SU-DHL-6 (cell line): ENCODE results near the gene CACNB2.

ENCODE experiments used
- H2AFZ ChIP-seq: fragments of 200-600 bp; sonication (generic); 2 replicates; pipeline ENCODE4 v1.6.1; 2014; ENCODE audit warnings: low read depth, mild to moderate bottlenecking, moderate library complexity, mixed read lengths, antibody characterized with exemption, low read length; ENCODE audit not compliant: severe bottlenecking
- H3F3A ChIP-seq: fragments of 200-600 bp; shearing (Covaris generic); 2 replicates; pipeline ENCODE4 v1.6.0; 2016; ENCODE audit warnings: antibody characterized with exemption, mild to moderate bottlenecking; ENCODE audit not compliant: insufficient read depth
- H3K27ac ChIP-seq: fragments of 200-600 bp; sonication (generic); 2 replicates; pipeline ENCODE4 v1.5.1; 2016; ENCODE audit warnings: low read depth, mild to moderate bottlenecking, low read length, moderate library complexity, mixed read lengths
- H3K27me3 ChIP-seq: fragments of 200-600 bp; sonication (generic), shearing (Covaris generic); 2 replicates; pipeline ENCODE4 v1.6.0; 2014; ENCODE audit warnings: mild to moderate bottlenecking, low read length
- H3K36me3 ChIP-seq: fragments of 200-600 bp; sonication (generic); 2 replicates; pipeline ENCODE4 v1.6.1; 2014; ENCODE audit warnings: mild to moderate bottlenecking, low read length, mixed read lengths
- H3K4me2 ChIP-seq: fragments of 300-600, 200-600 bp; shearing (Covaris generic), sonication (generic); 2 replicates; pipeline ENCODE4 v1.6.0; 2014; ENCODE audit warnings: low read length, low read depth, mild to moderate bottlenecking; ENCODE audit not compliant: poor library complexity, severe bottlenecking
- H3K4me3 ChIP-seq: fragments of 200-600 bp; sonication (generic); 2 replicates; pipeline ENCODE4 v1.5.1; 2014; ENCODE audit warnings: antibody characterized with exemption, low read length, mild to moderate bottlenecking, mixed read lengths; ENCODE audit not compliant: insufficient read depth, poor library complexity, severe bottlenecking
- H3K79me2 ChIP-seq: fragments of 200-600 bp; sonication (generic); 2 replicates; pipeline ENCODE4 v1.6.1; 2014; ENCODE audit warnings: mild to moderate bottlenecking, low read length, moderate library complexity; ENCODE audit not compliant: insufficient read depth
- H3K9ac ChIP-seq: fragments of 200-600 bp; sonication (generic); 2 replicates; pipeline ENCODE4 v1.7.0; 2014; ENCODE audit warnings: mild to moderate bottlenecking, low read length
- H3K9me2 ChIP-seq: fragments of 200-600 bp; sonication (generic); replicated peaks from 2 replicates; pipeline ENCODE4 v1.6.1; 2014; ENCODE audit warnings: low read length; ENCODE audit not compliant: insufficient read depth
- H3K9me3 ChIP-seq: fragments of 200-600 bp; sonication (generic); 2 replicates; pipeline ENCODE4 v1.6.1; 2014; ENCODE audit warnings: low read length, mixed read lengths; ENCODE audit not compliant: insufficient read depth
- H4K20me1 ChIP-seq: fragments of 200-600 bp; sonication (generic); 2 replicates; pipeline ENCODE4 v1.6.1; 2014; ENCODE audit warnings: low read depth, mild to moderate bottlenecking, antibody characterized with exemption, low read length, moderate library complexity, mixed read lengths
- EZH2phosphoT487 ChIP-seq: fragments of 200-600 bp; sonication (generic), shearing (Covaris generic); conservative IDR thresholded peaks from 2 replicates; pipeline ENCODE4 v1.6.1; 2018; ENCODE audit warnings: mild to moderate bottlenecking, antibody characterized with exemption, low read length, moderate library complexity, mixed read lengths
- TF ChIP-seq, protein P1 (sequence below): fragments of 200-600 bp; sonication (generic); IDR thresholded peaks from one replicate; pipeline ENCODE4 v1.5.1; 2017; ENCODE audit warnings: antibody characterized with exemption, mild to moderate bottlenecking, low read length, moderate library complexity; ENCODE audit not compliant: insufficient read depth, poor library complexity, severe bottlenecking

CACNB2 gene

DNA sequence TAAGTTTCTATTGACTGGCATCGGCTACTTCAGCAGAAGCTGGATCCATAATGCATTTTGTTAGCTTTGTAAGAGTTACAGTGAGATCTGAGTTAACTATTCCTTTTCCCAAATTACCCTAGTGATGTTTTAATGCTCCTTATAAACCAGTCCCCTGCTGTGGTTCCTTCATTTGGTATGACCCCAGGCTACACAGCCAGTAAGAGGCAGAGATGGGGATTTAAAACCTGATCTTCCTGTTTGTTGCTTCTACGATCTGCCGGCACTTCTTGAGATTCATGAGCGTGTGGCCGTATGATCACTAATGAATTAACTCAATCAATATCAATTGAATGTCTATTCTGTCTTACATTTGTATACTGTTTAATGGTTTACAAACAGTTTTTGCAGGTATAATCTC, 86.1 kb downstream of the CACNB2 start:
- Histone ChIP-seq H3K27me3 (no peaks in the 10 kb centered on the region), H3K27ac (no peak overlapping the region), H2AFZ (no peak overlapping the region), H3K9me2 (no peaks in the 10 kb centered on the region), H4K20me1 (no peaks in the 10 kb centered on the region), H3K36me3 (no peaks in the 10 kb centered on the region), H3K9ac (no peak overlapping the region), H3F3A (no peaks in the 10 kb centered on the region), H3K4me2 (no peak overlapping the region), H3K9me3 (no peaks in the 10 kb centered on the region), H3K79me2 (no peaks in the 10 kb centered on the region), H3K4me3 (no peak overlapping the region)
- TF ChIP-seq, protein P1, sequence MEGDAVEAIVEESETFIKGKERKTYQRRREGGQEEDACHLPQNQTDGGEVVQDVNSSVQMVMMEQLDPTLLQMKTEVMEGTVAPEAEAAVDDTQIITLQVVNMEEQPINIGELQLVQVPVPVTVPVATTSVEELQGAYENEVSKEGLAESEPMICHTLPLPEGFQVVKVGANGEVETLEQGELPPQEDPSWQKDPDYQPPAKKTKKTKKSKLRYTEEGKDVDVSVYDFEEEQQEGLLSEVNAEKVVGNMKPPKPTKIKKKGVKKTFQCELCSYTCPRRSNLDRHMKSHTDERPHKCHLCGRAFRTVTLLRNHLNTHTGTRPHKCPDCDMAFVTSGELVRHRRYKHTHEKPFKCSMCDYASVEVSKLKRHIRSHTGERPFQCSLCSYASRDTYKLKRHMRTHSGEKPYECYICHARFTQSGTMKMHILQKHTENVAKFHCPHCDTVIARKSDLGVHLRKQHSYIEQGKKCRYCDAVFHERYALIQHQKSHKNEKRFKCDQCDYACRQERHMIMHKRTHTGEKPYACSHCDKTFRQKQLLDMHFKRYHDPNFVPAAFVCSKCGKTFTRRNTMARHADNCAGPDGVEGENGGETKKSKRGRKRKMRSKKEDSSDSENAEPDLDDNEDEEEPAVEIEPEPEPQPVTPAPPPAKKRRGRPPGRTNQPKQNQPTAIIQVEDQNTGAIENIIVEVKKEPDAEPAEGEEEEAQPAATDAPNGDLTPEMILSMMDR, result no peak

DNA sequence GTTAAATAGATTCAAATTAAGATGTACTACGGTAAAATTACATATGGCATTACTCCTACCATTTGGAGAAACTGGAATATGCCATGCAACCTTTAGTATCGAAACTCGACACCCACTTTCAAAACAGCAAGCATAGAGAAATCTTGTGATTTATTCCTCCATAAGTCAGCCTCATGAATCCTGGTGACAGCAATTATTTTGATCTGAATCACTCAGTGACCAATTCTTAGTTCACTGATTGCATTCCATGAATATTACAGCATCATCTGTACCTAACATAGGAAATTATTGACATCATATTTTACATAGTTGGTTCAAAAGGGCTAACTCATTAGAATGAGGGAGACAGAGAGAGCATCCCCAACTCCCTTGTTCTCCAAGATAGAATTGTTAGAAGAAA, 89.6 kb downstream of the CACNB2 start:
- Histone ChIP-seq H3K4me3 (no peak overlapping the region), H3K79me2 (no peaks in the 10 kb centered on the region), H3K9me3 (no peaks in the 10 kb centered on the region), H4K20me1 (no peaks in the 10 kb centered on the region), H3K27ac (no peak overlapping the region), H3F3A (no peaks in the 10 kb centered on the region), H3K4me2 (no peak overlapping the region), H3K9ac (no peak overlapping the region), H3K9me2 (no peaks in the 10 kb centered on the region), H3K27me3 (0 out of 2 replicates have a peak, but pooled peaks cover 3% of the 10 kb centered on the region), H3K36me3 (no peaks in the 10 kb centered on the region), H2AFZ (no peak overlapping the region)
- TF ChIP-seq EZH2phosphoT487, result no peak
- TF ChIP-seq, protein P1, result no peak

DNA sequence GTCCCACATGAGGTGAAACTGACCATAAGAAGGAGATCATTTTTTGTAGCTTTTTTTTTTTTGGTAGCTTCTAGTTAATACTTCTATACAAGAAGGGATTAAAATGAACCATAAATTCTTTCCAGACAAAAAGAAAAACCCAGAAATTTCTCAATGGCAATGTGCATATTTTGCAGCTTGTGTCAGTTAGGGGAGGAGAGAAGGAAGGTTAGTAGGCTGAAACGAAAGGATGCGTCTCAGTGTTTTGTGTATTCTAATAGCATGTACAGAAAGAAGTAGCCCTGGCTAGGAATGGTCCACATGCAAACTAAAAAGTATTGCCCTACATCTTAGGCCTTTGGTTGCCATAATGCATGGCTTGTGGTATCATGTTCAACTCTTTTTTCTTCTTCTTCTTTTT, 90.6 kb downstream of the CACNB2 start:
- Histone ChIP-seq H3K9me3 (no peaks in the 10 kb centered on the region), H3K36me3 (no peaks in the 10 kb centered on the region), H3K4me3 (no peak overlapping the region), H3K27me3 (0 out of 2 replicates have a peak, but pooled peaks cover 3% of the 10 kb centered on the region), H3K79me2 (no peaks in the 10 kb centered on the region), H3K9ac (no peak overlapping the region), H3K9me2 (no peaks in the 10 kb centered on the region), H3K4me2 (no peak overlapping the region), H4K20me1 (no peaks in the 10 kb centered on the region), H3K27ac (no peak overlapping the region), H2AFZ (no peak overlapping the region), H3F3A (no peaks in the 10 kb centered on the region)
- no peak for TF ChIP-seq EZH2phosphoT487
- TF ChIP-seq, protein P1, result no peak
